Neural crest cell (in vitro differentiated cells): Measurements from ENCODE around the gene ST7. TPM values are rescaled to one million over a fixed set of nuclear protein-coding genes. Genes with fewer than 3 reads are reported as not detected.
"Not testable (repeated sequence)": the region's sequence is repeated elsewhere in the genome, so short reads cannot be mapped to it uniquely, and the experiment has no call there.

Source experiments
- DNase-seq: peaks from one replicate; pipeline ENCODE4 v3.0.0; 2021; ENCODE audit warnings: low read depth, mixed read lengths, low spot score
- H3K27ac Mint-ChIP-seq: one replicate; pipeline ENCODE4 v1.8.0; 2021; ENCODE audit warnings: mild to moderate bottlenecking, mixed read lengths; ENCODE audit not compliant: unreplicated experiment
- H3K27me3 Mint-ChIP-seq: 2 replicates; pipeline ENCODE4 v1.8.0; 2021; ENCODE audit warnings: low read depth, mild to moderate bottlenecking, mixed read lengths
- H3K36me3 Mint-ChIP-seq: 2 replicates; pipeline ENCODE4 v1.8.0; 2021; ENCODE audit warnings: low read depth, mild to moderate bottlenecking, mixed read lengths
- H3K4me1 Mint-ChIP-seq: 2 replicates; pipeline ENCODE4 v1.8.0; 2021; ENCODE audit warnings: mixed read lengths
- H3K4me3 Mint-ChIP-seq: one replicate; pipeline ENCODE4 v1.8.0; 2021; ENCODE audit warnings: mild to moderate bottlenecking, mixed read lengths
- H3K9me3 Mint-ChIP-seq: 2 replicates; pipeline ENCODE4 v1.8.0; 2021; ENCODE audit warnings: mixed read lengths
- CTCF ChIP-seq: fragments of 200-600 bp; sonication (generic); conservative IDR thresholded peaks from 2 replicates; pipeline ENCODE4 v1.5.0; 2021; ENCODE audit warnings: antibody characterized with exemption, mild to moderate bottlenecking
- total RNA-seq: library from RNA; stranded (reverse); gene quantifications from 2 replicates; pipeline ENCODE4 v1.2.1, GENCODE V29; 2021

Gene ST7
- total RNA-seq, 1 donor from 2014 or later, result 22.4 TPM

- Mint-ChIP-seq H3K27ac (no peak overlapping the region), H3K27me3 (no peaks in the 10 kb centered on the region), H3K36me3 (peaks cover 3% of the 10 kb centered on the region), H3K9me3 (no peaks in the 10 kb centered on the region), H3K4me3 (no peak overlapping the region), H3K4me1 (peaks cover 33% of the 10 kb centered on the region)
- TF ChIP-seq CTCF, result no peak
- DNase-seq, result no peak
These were observed 14.1 kb downstream of the ST7 start for GRCh38 chr7:116967254-116967922.

GRCh38 chr7:116967983-116968382 lies 14.7 kb downstream of the ST7 start:
- H3K4me1 Mint-ChIP-seq, result peaks cover 39% of the 10 kb centered on the region
- no peak for TF ChIP-seq CTCF
- no peaks in the 10 kb centered on the region for H3K9me3 Mint-ChIP-seq
- H3K36me3 Mint-ChIP-seq, result no peaks in the 10 kb centered on the region
- no peak for DNase-seq
- no peak overlapping the region for H3K4me3 Mint-ChIP-seq
- no peaks in the 10 kb centered on the region for H3K27me3 Mint-ChIP-seq
- no peak overlapping the region for H3K27ac Mint-ChIP-seq

- Mint-ChIP-seq H3K4me1 (peaks cover 40% of the 10 kb centered on the region), H3K27me3 (no peaks in the 10 kb centered on the region), H3K36me3 (no peaks in the 10 kb centered on the region), H3K27ac (no peak overlapping the region), H3K4me3 (no peak overlapping the region), H3K9me3 (no peaks in the 10 kb centered on the region)
- TF ChIP-seq CTCF, result no peak
- DNase-seq, result no peak
These were observed 15.3 kb downstream of the ST7 start for GRCh38 chr7:116968631-116969030.

GRCh38 chr7:116969371-116969902 lies 16.1 kb downstream of the ST7 start:
- Mint-ChIP-seq H3K36me3 (no peaks in the 10 kb centered on the region), H3K4me1 (peaks cover 40% of the 10 kb centered on the region), H3K27ac (no peak overlapping the region), H3K27me3 (no peaks in the 10 kb centered on the region), H3K9me3 (no peaks in the 10 kb centered on the region), H3K4me3 (no peak overlapping the region)
- DNase-seq, result no peak
- no peak for TF ChIP-seq CTCF

GRCh38 chr7:116970238-116970910 lies 17.1 kb downstream of the ST7 start:
- Mint-ChIP-seq H3K9me3 (peaks cover 3% of the 10 kb centered on the region), H3K4me3 (no peak overlapping the region), H3K27ac (no peak overlapping the region), H3K27me3 (no peaks in the 10 kb centered on the region), H3K4me1 (peaks cover 40% of the 10 kb centered on the region), H3K36me3 (peaks cover 2% of the 10 kb centered on the region)
- DNase-seq, result no peak
- TF ChIP-seq CTCF, result no peak

- peak overlapping the region; percentile 39 for H3K27ac Mint-ChIP-seq
These were observed 17.9 kb downstream of the ST7 start for GRCh38 chr7:116971153-116971552.

More at GRCh38 chr7:116971153-116971552, 17.9 kb downstream of the ST7 start:
- not testable (repeated sequence) for H3K9me3 Mint-ChIP-seq, H3K36me3 Mint-ChIP-seq, H3K4me3 Mint-ChIP-seq, DNase-seq, H3K27me3 Mint-ChIP-seq
- peaks cover 40% of the 10 kb centered on the region for H3K4me1 Mint-ChIP-seq
